Heart left ventricle (tissue), 13 donors: Measurements from ENCODE around the gene FUCA1.
A peak's percentile ranks its signal among the peaks of the same experiment; 100 is the strongest.

Source experiments
- CTCF ChIP-seq, 12 donors: fragments of 200-600 bp; sonication (generic) in 4 of 12; IDR thresholded peaks; one replicate each; pipeline versions ENCODE4 v1.5.0 to v1.8.0; 2018 to 2022; ENCODE audit warnings: antibody characterized with exemption in 12 of 12, mild to moderate bottlenecking in 5 of 12
- POLR2A ChIP-seq, 2 donors: fragments of 450-650 bp; IDR thresholded peaks; one replicate each; pipeline ENCODE4 v1.6.1; 2017; ENCODE audit warnings: antibody characterized with exemption in 2 of 2, mild to moderate bottlenecking in 2 of 2, moderate library complexity in 2 of 2
- donor health status: ischemic (EF 13 %, LVEDD 7.1; RV severe dilation, severe dysfunction).
- donor health status: DM: no; HTN: yes; CAD: no.
- donor health status: DM: no; HTN: no; CAD: no.
- donor health status: ischemic (EF 25% LVEDD 6.9; RV normal size, moderate dysfunction).
- donor health status: ischemic (EF 25% LVEDD 5.7; RV mildly dilated, moderate dysfunction).
- donor health status: ischemic (EF 35%, LVEDD 5.7; RV mildly dilated, moderate dysfunction).
- donor health status: nonischemic (EF 11% LVEDD 7.7; RV severe dilation, severe dysfunction).
- donor health status: DM: yes; HTN: yes; CAD: no.
- donor health status: PGD.
- donor health status: ischemic (EF 29% LVEDD 5.4; RV normal size, mild dysfunction).
- donor health status: nonischemic (EF 23%, LVEDD 6.1; RV moderate dilation, normal function).

GRCh38 chr1:23868557-23869016, 497 bp upstream of the FUCA1 start:
- TF ChIP-seq CTCF (IDR thresholded peaks at IDR 0.05), result peak in 7 of 12 donors; percentile 15 to 55 (median 37)
- TF ChIP-seq POLR2A (IDR thresholded peaks at IDR 0.05), result no peak
